Stomach (tissue), 9 donors: ENCODE measurements around the gene CDC6. TPM values are rescaled to one million over a fixed set of nuclear protein-coding genes. Genes with fewer than 3 reads are reported as not detected.

Experiments used
- DNase-seq, 2 donors: peaks; one replicate each; pipeline versions ENCODE4 v3.0.0 to v3.0.0-alpha.2; 2013 to 2019
- H3K27ac ChIP-seq, 5 donors: fragments of 200-600 bp in 4 of 5; sonication (generic) in 4 of 5; one replicate each; pipeline ENCODE4 v1.5.1; 2013 to 2019; ENCODE audit warnings: mild to moderate bottlenecking in 1 of 5, moderate library complexity in 1 of 5
- H3K27me3 ChIP-seq, 3 donors: fragments of 200-600 bp; sonication (generic); one replicate each; pipeline ENCODE4 v1.5.1; 2017 to 2019; ENCODE audit warnings: mixed run types in 1 of 3
- H3K36me3 ChIP-seq, 4 donors: fragments of 200-600 bp; sonication (generic); 1 replicate in 3 of 4; 2 replicates in 1 of 4; pipeline ENCODE4 v1.5.1; 2016 to 2019
- H3K4me1 ChIP-seq, 4 donors: fragments of 200-600 bp; sonication (generic); one replicate each; pipeline ENCODE4 v1.5.1; 2016 to 2019
- H3K4me3 ChIP-seq, 4 donors: fragments of 200-600 bp; sonication (generic) in 3 of 4; one replicate each; pipeline ENCODE4 v1.5.1; 2016 to 2019; ENCODE audit warnings: mild to moderate bottlenecking in 1 of 4
- H3K9me3 ChIP-seq, 4 donors: fragments of 200-600 bp; sonication (generic); one replicate each; pipeline ENCODE4 v1.5.1; 2016 to 2019
- CTCF ChIP-seq, 7 experiments: fragments of 450-650 bp in 4 of 7; fragments of 200-600 bp in 3 of 7; sonication (generic) in 3 of 7; IDR thresholded peaks; one replicate each; pipeline ENCODE4 v1.5.1; 2016 to 2019; ENCODE audit warnings: antibody characterized with exemption in 7 of 7, control low read depth in 2 of 7, mild to moderate bottlenecking in 1 of 7
- EP300 ChIP-seq: sonication (generic); formaldehyde crosslinking; IDR thresholded peaks from one replicate; pipeline ENCODE4 v1.6.1; 2017; ENCODE audit warnings: antibody characterized with exemption
- POLR2A ChIP-seq, 4 donors: fragments of 450-650 bp; IDR thresholded peaks; one replicate each; pipeline ENCODE4 v1.6.1; 2016; ENCODE audit warnings: antibody characterized with exemption in 4 of 4, control low read depth in 2 of 4, mild to moderate bottlenecking in 1 of 4, moderate library complexity in 1 of 4
- POLR2AphosphoS5 ChIP-seq, 3 donors: sonication (generic); formaldehyde crosslinking; IDR thresholded peaks; one replicate each; pipeline ENCODE4 v1.6.1; 2016; ENCODE audit warnings: antibody characterized with exemption in 3 of 3
- WGBS, 5 donors: extraction: QIAGEN DNeasy Blood & Tissue Kit in 3 of 5; methylation state at CpG; one replicate each; pipeline versions ENCODE4 v1.1.5 to v1.1.7; 2013 to 2018; 5-methylcytosine and 5-hydroxymethylcytosine counted together
- intact Hi-C: fragments of 100-400 bp; cut with DNase I; formaldehyde crosslinking; loops from one replicate; pipeline ENCODE4 v1.15.1; 2023; ENCODE audit warnings: low total_unique reads
- polyA plus RNA-seq, 3 donors: library from polyadenylated mRNA; stranded (reverse); fragments of 200-250 nt; gene quantifications; one replicate each; pipeline ENCODE4 v1.2.3, GENCODE V29; 2013
- total RNA-seq, 5 donors: library from RNA; depleted of rRNA; stranded (reverse); fragments of >200 nt; gene quantifications; one replicate each; pipeline versions ENCODE4 v1.1.0 to v1.2.3, GENCODE V29; 2014 to 2016
- donor health status: healthy with polysubstance abuse.
- donor health status: Bipolar disorder and iron deficiency.
- donor health status: healthy.

Gene CDC6
- total and polyA plus RNA-seq, 8 donors: 1.1 to 9.8 (median 3.1) TPM; not detected in 1

- peaks cover 88 to 100% (median 98%) of the 10 kb centered on the region in 4 donors for H3K4me1 ChIP-seq
- H3K27me3 ChIP-seq: no peaks in the 10 kb centered on the region
- DNase-seq: peak in 1 of 2 donors; percentile 16
- intact Hi-C loops: no loop called here
- H3K9me3 ChIP-seq: no peaks in the 10 kb centered on the region
- H3K4me3 ChIP-seq: no peak overlapping the region
- TF ChIP-seq CTCF (IDR thresholded peaks at IDR 0.05) (no peak), EP300 (no peak), POLR2A (IDR thresholded peaks at IDR 0.05) (no peak), POLR2AphosphoS5 (IDR thresholded peaks at IDR 0.05) (no peak)
- 74 to 80% (median 78%) methylated on average over 13 of the region's 13 CpGs for WGBS, 5 donors
- H3K36me3 ChIP-seq: no peaks in the 10 kb centered on the region
- peak overlapping the region; percentile 8 to 98 (median 93) for H3K27ac ChIP-seq
Measured at GRCh38 chr17:40325156-40326013, 37.7 kb downstream of the CDC6 start.

- H3K27ac ChIP-seq: peak overlapping the region; percentile 15 to 98 (median 93)
- 34 to 52% (median 43%) methylated on average over 14 to 17 of the region's 17 CpGs for WGBS, 5 donors
- no peaks in the 10 kb centered on the region for H3K27me3 ChIP-seq
- intact Hi-C loops: no loop called here
- peaks cover 0 to 4% (median 2%) of the 10 kb centered on the region in 4 donors for H3K36me3 ChIP-seq
- DNase-seq: peak in 1 of 2 donors; percentile 56
- TF ChIP-seq POLR2AphosphoS5 (IDR thresholded peaks at IDR 0.05) (no peak), POLR2A (IDR thresholded peaks at IDR 0.05) (no peak), CTCF (IDR thresholded peaks at IDR 0.05) (no peak), EP300 (no peak)
- peak overlapping the region in 1 of 4 donors; percentile 27 for H3K4me3 ChIP-seq
- no peaks in the 10 kb centered on the region for H3K9me3 ChIP-seq
- H3K4me1 ChIP-seq: peaks cover 88 to 100% (median 98%) of the 10 kb centered on the region in 4 donors
Measured at GRCh38 chr17:40326014-40326831, 38.5 kb downstream of the CDC6 start.

GRCh38 chr17:40326832-40327199, 39.1 kb downstream of the CDC6 start:
- intact Hi-C loops: no loop called here
- H3K27ac ChIP-seq: peak overlapping the region; percentile 15 to 98 (median 93)
- H3K36me3 ChIP-seq: peaks cover 0 to 8% (median 3%) of the 10 kb centered on the region in 4 donors
- no peaks in the 10 kb centered on the region for H3K27me3 ChIP-seq
- peaks cover 88 to 100% (median 98%) of the 10 kb centered on the region in 4 donors for H3K4me1 ChIP-seq
- no peaks in the 10 kb centered on the region for H3K9me3 ChIP-seq
- TF ChIP-seq POLR2A (IDR thresholded peaks at IDR 0.05) (no peak), CTCF (IDR thresholded peaks at IDR 0.05) (no peak), EP300 (no peak), POLR2AphosphoS5 (IDR thresholded peaks at IDR 0.05) (no peak)
- H3K4me3 ChIP-seq: peak overlapping the region in 1 of 4 donors; percentile 27
- 6 to 56% (median 14%) methylated on average over 1 of the region's 1 CpG for WGBS, 5 donors
- DNase-seq: peak in 1 of 2 donors; percentile 25

GRCh38 chr17:40327244-40327729, 39.6 kb downstream of the CDC6 start:
- Histone ChIP-seq H3K9me3 (no peaks in the 10 kb centered on the region), H3K4me3 (peak overlapping the region in 1 of 4 donors; percentile 27), H3K36me3 (peaks cover 0 to 8% (median 3%) of the 10 kb centered on the region in 4 donors), H3K27me3 (no peaks in the 10 kb centered on the region), H3K4me1 (peaks cover 88 to 100% (median 98%) of the 10 kb centered on the region in 4 donors), H3K27ac (peak overlapping the region; percentile 15 to 98 (median 93))
- WGBS, 5 donors: 46 to 87% (median 73%) methylated on average over 2 to 4 of the region's 4 CpGs
- DNase-seq: no peak
- intact Hi-C loops: no loop called here
- no peak for TF ChIP-seq EP300
- no peak for TF ChIP-seq POLR2A (IDR thresholded peaks at IDR 0.05)
- no peak for TF ChIP-seq POLR2AphosphoS5 (IDR thresholded peaks at IDR 0.05)
